IMR-90 (cell line): ENCODE results near the gene TYRP1. TPM values are rescaled to one million over a fixed set of nuclear protein-coding genes. Genes with fewer than 3 reads are reported as not detected.

ENCODE experiments used
- ATAC-seq: fragments of 200-7000 bp; cut with Tn5 transposase; 2 replicates; pipeline ENCODE4 v1.9.1; 2020; ENCODE audit warnings: low read depth, mild to moderate bottlenecking, moderate library complexity
- BruUV-seq: library from RNA; stranded (reverse); fragments of 400-500 nt; replicated peaks from 2 replicates; lab custom pipeline; 2021; lab: Mats Ljungman, UMichigan
- CTCF ChIA-PET: fragments of 300-600 bp; formaldehyde crosslinking; extraction: SDS; loops from one replicate; lab custom pipeline; 2021; ENCODE audit warnings: antibody characterized with exemption; lab: Yijun Ruan, JAX
- POLR2A ChIA-PET: fragments of 300-600 bp; sonication (Branson Sonifier 250); formaldehyde crosslinking; loops from one replicate; lab custom pipeline; 2022; ENCODE audit warnings: antibody characterized with exemption; ENCODE audit not compliant: unreplicated experiment; lab: Charles Lee
- DNase-seq: peaks from one replicate; pipeline ENCODE4 v3.0.0; 2013
- H2AFZ ChIP-seq: replicated peaks from 2 replicates; pipeline ENCODE3; 2013; ENCODE audit warnings: low read length, mild to moderate bottlenecking; ENCODE audit not compliant: poor library complexity
- H2AK5ac ChIP-seq: 2 replicates; pipeline ENCODE4 v1.6.1; 2013; ENCODE audit warnings: low read depth, low read length, inconsistent platforms
- H2AK9ac ChIP-seq: replicated peaks from 2 replicates; pipeline ENCODE3; 2013; ENCODE audit warnings: mild to moderate bottlenecking, low read depth, low read length, moderate library complexity; ENCODE audit not compliant: poor library complexity
- H2BK120ac ChIP-seq: 2 replicates; pipeline ENCODE4 v1.6.1; 2013; ENCODE audit warnings: low read depth, low read length, inconsistent platforms
- H2BK15ac ChIP-seq: 3 replicates; pipeline ENCODE4 v1.6.1; 2013; ENCODE audit warnings: low read depth, low read length, inconsistent platforms
- H2BK20ac ChIP-seq: 2 replicates; pipeline ENCODE4 v1.6.1; 2013; ENCODE audit warnings: low read depth, mild to moderate bottlenecking, inconsistent platforms, low read length, moderate library complexity
- H2BK5ac ChIP-seq: 2 replicates; pipeline ENCODE4 v1.6.1; 2013; ENCODE audit warnings: mild to moderate bottlenecking, low read depth, low read length, inconsistent platforms; ENCODE audit not compliant: poor library complexity, severe bottlenecking
- H3K14ac ChIP-seq: replicated peaks from 2 replicates; pipeline ENCODE4 v1.6.1; 2013; ENCODE audit warnings: low read depth, low read length, inconsistent platforms
- H3K18ac ChIP-seq: 2 replicates; pipeline ENCODE4 v1.6.1; 2013; ENCODE audit warnings: low read depth, low read length, control low read depth
- H3K23ac ChIP-seq: 2 replicates; pipeline ENCODE4 v1.6.1; 2013; ENCODE audit warnings: low read depth, low read length, inconsistent platforms
- H3K27ac ChIP-seq: 2 replicates; pipeline ENCODE4 v1.5.1; 2013; ENCODE audit warnings: mild to moderate bottlenecking, control low read depth, low read length; ENCODE audit not compliant: insufficient read depth
- H3K27me3 ChIP-seq: 2 replicates; pipeline ENCODE4 v1.6.1; 2013; ENCODE audit warnings: low read length; ENCODE audit not compliant: control insufficient read depth, insufficient read depth
- H3K36me3 ChIP-seq: 2 replicates; pipeline ENCODE4 v1.6.1; 2013; ENCODE audit warnings: low read length, mixed read lengths; ENCODE audit not compliant: control insufficient read depth, insufficient read depth
- H3K4ac ChIP-seq: 2 replicates; pipeline ENCODE4 v1.6.1; 2013; ENCODE audit warnings: low read depth, low read length, inconsistent platforms
- H3K4me1 ChIP-seq: 2 replicates; pipeline ENCODE4 v1.6.1; 2013; ENCODE audit warnings: low read length, mixed read lengths; ENCODE audit not compliant: control insufficient read depth, insufficient read depth
- H3K4me2 ChIP-seq: 2 replicates; pipeline ENCODE4 v1.6.1; 2013; ENCODE audit warnings: low read depth, mild to moderate bottlenecking, control low read depth, low read length, moderate library complexity
- H3K4me3 ChIP-seq: 2 replicates; pipeline ENCODE4 v1.5.1; 2013; ENCODE audit warnings: low read depth, mild to moderate bottlenecking, control low read depth, low read length, moderate library complexity; ENCODE audit not compliant: insufficient read depth
- H3K56ac ChIP-seq: 2 replicates; pipeline ENCODE4 v1.6.1; 2013; ENCODE audit warnings: low read length, inconsistent platforms; ENCODE audit not compliant: insufficient read depth; ENCODE audit errors: extremely low read depth
- H3K79me1 ChIP-seq, 2 experiments: 2 replicates each; pipeline ENCODE4 v1.6.1; 2013; ENCODE audit warnings: low read length in 2 of 2, inconsistent platforms in 1 of 2, low read depth in 1 of 2
- H3K9ac ChIP-seq: 2 replicates; pipeline ENCODE4 v1.6.1; 2013; ENCODE audit warnings: low read depth, low read length, control low read depth
- H3K9me1 ChIP-seq: 2 replicates; pipeline ENCODE4 v1.6.1; 2013; ENCODE audit warnings: low read length, inconsistent platforms; ENCODE audit not compliant: insufficient read depth
- H3K9me3 ChIP-seq: 2 replicates; pipeline ENCODE4 v1.6.1; 2013; ENCODE audit warnings: low read length; ENCODE audit not compliant: control insufficient read depth, insufficient read depth
- H4K20me1 ChIP-seq: 2 replicates; pipeline ENCODE4 v1.6.1; 2013; ENCODE audit warnings: low read length, inconsistent platforms; ENCODE audit not compliant: insufficient read depth
- H4K5ac ChIP-seq: 2 replicates; pipeline ENCODE4 v1.6.1; 2013; ENCODE audit warnings: mild to moderate bottlenecking, low read depth, low read length, control low read depth
- H4K8ac ChIP-seq, 2 experiments: 2 replicates each; pipeline ENCODE4 v1.6.1; 2013; ENCODE audit warnings: low read depth in 2 of 2, low read length in 2 of 2, control low read depth in 1 of 2, inconsistent platforms in 1 of 2
- H4K91ac ChIP-seq: 2 replicates; pipeline ENCODE4 v1.6.1; 2013; ENCODE audit warnings: low read depth, low read length, inconsistent platforms; ENCODE audit not compliant: insufficient read depth
- CEBPB ChIP-seq: IDR thresholded peaks from 2 replicates; pipeline ENCODE4 v1.6.1; 2012; ENCODE audit warnings: low read depth, low read length, improper control_type of control experiment
- MAFK ChIP-seq: IDR thresholded peaks from 2 replicates; pipeline ENCODE4 v1.6.1; 2012; ENCODE audit warnings: low read depth, low read length, improper control_type of control experiment
- dilution Hi-C: fragments of 300-500 bp; cut with HindIII; formaldehyde crosslinking; loops from one replicate; pipeline ENCODE4 v1.14.3; 2018; ENCODE audit warnings: low sequenced_read_pairs; ENCODE audit not compliant: unreplicated experiment
- in situ Hi-C: fragments of 300-500 bp; cut with MboI; formaldehyde crosslinking; loops from 3 replicates; pipeline ENCODE4 v1.14.3; 2019; ENCODE audit warnings: low sequenced_read_pairs, inconsistent platforms, mixed read lengths
- intact Hi-C: fragments of 100-400 bp; cut with micrococcal nuclease; formaldehyde crosslinking; loops from 2 replicates; pipeline ENCODE4 v1.10.0; 2022
- polyA plus RNA-seq, 3 experiments: library from polyadenylated mRNA; depleted of rRNA; stranded (reverse); fragments of >200 nt; gene quantifications; 2 replicates each; pipeline ENCODE4 v1.2.3, GENCODE V29; 2012; ENCODE audit warnings: low replicate concordance in 1 of 3
- total RNA-seq: library from RNA; depleted of rRNA; stranded (reverse); fragments of >200 nt; gene quantifications from 2 replicates; pipeline ENCODE4 v1.2.3, GENCODE V29; 2012

The TYRP1 gene
- total and polyA plus RNA-seq, 2 of the 4 experiments (the other 2 are of a cell fraction): 0.60 to 0.90 TPM

DNA sequence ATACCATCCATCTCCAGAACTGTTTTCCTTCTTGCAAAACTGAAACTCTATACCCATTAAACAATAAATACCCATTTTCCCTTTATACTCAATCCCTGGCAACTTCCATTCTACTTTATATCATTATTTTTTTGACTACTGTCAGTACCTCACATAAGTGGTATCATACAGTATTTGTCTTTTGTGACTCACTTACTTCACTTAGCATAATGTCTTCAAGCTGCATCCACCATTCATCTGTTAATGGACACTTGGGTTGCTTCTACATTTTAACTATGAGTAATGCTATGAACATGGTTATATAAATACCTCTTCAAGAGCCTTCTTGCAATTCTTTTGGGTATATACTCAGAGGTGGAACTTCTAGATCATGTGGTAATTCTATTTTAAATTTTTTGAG lies 11.6 kb upstream of the TYRP1 start:
- Histone ChIP-seq H3K27me3 (no peaks in the 10 kb centered on the region), H3K14ac (no peak overlapping the region), H2BK20ac (no peak overlapping the region), H4K91ac (no peak overlapping the region), H3K27ac (no peak overlapping the region), H4K20me1 (no peaks in the 10 kb centered on the region), H2AFZ (no peak overlapping the region), H3K18ac (no peak overlapping the region), H3K4me1 (peaks cover 7% of the 10 kb centered on the region; the same call in 1 of the 2 replicates), H4K5ac (no peak overlapping the region), H3K79me1 (no peaks in the 10 kb centered on the region), H3K9ac (no peak overlapping the region), H3K9me3 (no peaks in the 10 kb centered on the region), H4K8ac (no peak overlapping the region), H3K4ac (no peak overlapping the region), H3K9me1 (peaks cover 2% of the 10 kb centered on the region; the same call in 1 of the 2 replicates), H2BK15ac (no peak overlapping the region), H3K56ac (no peak overlapping the region), H3K4me2 (no peak overlapping the region), H2BK120ac (no peak overlapping the region), H3K36me3 (no peaks in the 10 kb centered on the region), H2BK5ac (no peak overlapping the region), H2AK9ac (no peak overlapping the region), H2AK5ac (no peak overlapping the region), H3K4me3 (no peak overlapping the region), H3K23ac (no peak overlapping the region)
- in situ Hi-C loops: no loop called here
- CTCF ChIA-PET: no interaction called here
- BruUV-seq: no TSS peak
- POLR2A ChIA-PET: no interaction called here
- intact Hi-C loops: no loop called here
- ATAC-seq (peak; percentile 58; the same call in 1 of the 2 replicates), DNase-seq (peak; percentile 67)
- dilution Hi-C loops: no loop called here
- TF ChIP-seq MAFK: no peak
- peak; percentile 55; the same call in 1 of the 2 replicates for TF ChIP-seq CEBPB
